ENCODE measurements around the gene RPL18A.

DNA sequence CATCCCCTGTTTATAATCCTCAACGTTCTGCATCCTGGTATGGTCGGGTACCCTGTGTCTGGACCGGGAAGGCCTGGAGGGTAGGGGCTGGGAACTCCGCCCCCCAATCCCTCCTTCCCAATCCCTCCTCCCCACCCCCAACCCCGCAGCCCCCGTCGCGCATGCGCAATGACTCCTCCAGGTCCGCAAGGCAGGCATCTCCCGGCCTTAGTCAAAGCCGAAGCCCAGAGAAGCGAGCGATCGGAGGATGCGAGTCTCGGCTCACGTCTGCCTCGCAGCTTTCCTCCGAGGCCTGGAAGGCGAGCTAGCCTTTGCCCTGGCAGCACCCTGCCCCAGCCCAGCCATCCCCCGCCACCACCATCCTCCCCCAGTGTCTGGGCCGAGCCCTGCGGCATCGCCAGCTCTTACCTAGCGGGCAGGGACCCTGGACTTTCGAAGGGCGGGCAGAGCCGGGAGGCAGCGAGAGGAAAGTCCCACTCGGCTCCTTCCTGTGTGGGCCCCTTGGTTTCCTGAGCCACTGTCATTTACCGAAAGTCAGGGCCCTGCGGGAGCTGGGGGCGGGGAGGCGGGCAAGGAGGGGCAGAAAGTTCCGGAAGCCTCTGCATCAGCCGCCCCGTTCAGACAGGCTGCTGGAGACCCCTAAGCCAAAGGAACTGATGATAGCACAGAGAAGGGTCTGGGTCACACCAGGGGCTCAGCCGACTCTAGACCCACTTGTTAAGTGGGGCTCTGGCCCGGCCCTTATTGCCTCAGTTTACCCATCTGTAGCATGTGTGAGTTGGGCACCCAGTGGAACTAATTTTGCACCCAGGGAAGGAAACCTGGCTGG lies 12.0 kb upstream of the RPL18A start, which contains the start of gene JAK3:
- TF ChIP-seq, protein P1, sequence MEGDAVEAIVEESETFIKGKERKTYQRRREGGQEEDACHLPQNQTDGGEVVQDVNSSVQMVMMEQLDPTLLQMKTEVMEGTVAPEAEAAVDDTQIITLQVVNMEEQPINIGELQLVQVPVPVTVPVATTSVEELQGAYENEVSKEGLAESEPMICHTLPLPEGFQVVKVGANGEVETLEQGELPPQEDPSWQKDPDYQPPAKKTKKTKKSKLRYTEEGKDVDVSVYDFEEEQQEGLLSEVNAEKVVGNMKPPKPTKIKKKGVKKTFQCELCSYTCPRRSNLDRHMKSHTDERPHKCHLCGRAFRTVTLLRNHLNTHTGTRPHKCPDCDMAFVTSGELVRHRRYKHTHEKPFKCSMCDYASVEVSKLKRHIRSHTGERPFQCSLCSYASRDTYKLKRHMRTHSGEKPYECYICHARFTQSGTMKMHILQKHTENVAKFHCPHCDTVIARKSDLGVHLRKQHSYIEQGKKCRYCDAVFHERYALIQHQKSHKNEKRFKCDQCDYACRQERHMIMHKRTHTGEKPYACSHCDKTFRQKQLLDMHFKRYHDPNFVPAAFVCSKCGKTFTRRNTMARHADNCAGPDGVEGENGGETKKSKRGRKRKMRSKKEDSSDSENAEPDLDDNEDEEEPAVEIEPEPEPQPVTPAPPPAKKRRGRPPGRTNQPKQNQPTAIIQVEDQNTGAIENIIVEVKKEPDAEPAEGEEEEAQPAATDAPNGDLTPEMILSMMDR (conservative IDR thresholded peaks at IDR 0.05), result no peak
- TF ChIP-seq ZFX (IDR thresholded peaks at IDR 0.05), result no peak
